HepG2 (cell line): ENCODE data around the gene SMTNL2.
"Not testable (repeated sequence)": the region's sequence is repeated elsewhere in the genome, so short reads cannot be mapped to it uniquely, and the experiment has no call there.

Experiments
- CTCF ChIP-seq: sonication (generic); formaldehyde crosslinking; IDR thresholded peaks from 2 replicates; pipeline ENCODE4 v1.5.0; 2020; ENCODE audit warnings: mild to moderate bottlenecking, missing genetic modification reagents, moderate library complexity
- ZNF276 ChIP-seq: sonication (generic); formaldehyde crosslinking; IDR thresholded peaks from 2 replicates; pipeline ENCODE4 v1.4.0; 2020; ENCODE audit warnings: mild to moderate bottlenecking, low read depth, missing genetic modification reagents

GRCh38 chr17:4624451-4624911 lies 40.2 kb downstream of the SMTNL2 start:
- not testable (repeated sequence) for TF ChIP-seq CTCF, ZNF276 (CRISPR knock-in tag)
